Measurements from ENCODE around the gene ADGRD1.

Gene ADGRD1

GRCh38 chr12:131050463-131051154 lies 96.9 kb downstream of the ADGRD1 start:
- no peaks in the 10 kb centered on the region for H3K36me3 ChIP-seq (replicated peaks in 1 of 2; ENCODE audit: control insufficient read depth in 2 of 2, insufficient read depth in 2 of 2, low read length in 2 of 2)
- H2BK15ac ChIP-seq (ENCODE audit: low read length), result no peak overlapping the region
- H4K8ac ChIP-seq (ENCODE audit: low read depth, low read length), result no peak overlapping the region
- H3K27me3 ChIP-seq (ENCODE audit: control insufficient read depth in 3 of 3, insufficient read depth in 3 of 3, low read depth in 1 of 3, low read length in 3 of 3), result peaks cover 0 to 32% (median 0%) of the 10 kb centered on the region in 3 experiments
- H2BK5ac ChIP-seq (ENCODE audit: low read length), result no peak overlapping the region
- H3K4me2 ChIP-seq (ENCODE audit: insufficient read depth, low read length, poor library complexity, severe bottlenecking), result no peak overlapping the region
- H3K14ac ChIP-seq (ENCODE audit: low read length), result no peak overlapping the region
- no peak overlapping the region for H2AK5ac ChIP-seq (ENCODE audit: low read depth, low read length)
- H3K4me1 ChIP-seq (ENCODE audit: control insufficient read depth in 2 of 2, insufficient read depth in 1 of 2, low read depth in 1 of 2, low read length in 2 of 2), result peaks cover 0 to 5% of the 10 kb centered on the region in 2 donors
- H2BK120ac ChIP-seq (ENCODE audit: low read depth, low read length), result no peak overlapping the region
- no peaks in the 10 kb centered on the region for H3K79me1 ChIP-seq (ENCODE audit: low read depth, low read length)
- no peak overlapping the region for H3K4me3 ChIP-seq (ENCODE audit: low read length in 2 of 2)
- H3K9me3 ChIP-seq (replicated peaks in 1 of 2; ENCODE audit: control insufficient read depth in 2 of 2, insufficient read depth in 1 of 2, low read depth in 1 of 2, low read length in 2 of 2), result no peaks in the 10 kb centered on the region
- no peak overlapping the region for H3K18ac ChIP-seq (ENCODE audit: low read length)
- no peak overlapping the region for H3K4ac ChIP-seq (ENCODE audit: low read length)
- H2BK12ac ChIP-seq (ENCODE audit: low read length), result no peak overlapping the region
- H2AFZ ChIP-seq (ENCODE audit: low read length), result no peak overlapping the region
- no peak overlapping the region for H3K27ac ChIP-seq (replicated peaks; ENCODE audit: low read length)
- WGBS, 2 donors (ENCODE audit: extremely low coverage in 2 of 2, insufficient read length in 2 of 2, insufficient replicate concordance in 1 of 2), result no CpG with 5 or more reads among the region's 26 CpGs
- DNase-seq (ENCODE audit: low spot score), result no peak
- no peak overlapping the region for H3K9ac ChIP-seq (ENCODE audit: low read depth, low read length, poor library complexity)
- H3K23ac ChIP-seq (ENCODE audit: low read depth, low read length, poor library complexity), result no peak overlapping the region
- no peak overlapping the region for H4K91ac ChIP-seq (ENCODE audit: low read depth, low read length, poor library complexity)

DNA sequence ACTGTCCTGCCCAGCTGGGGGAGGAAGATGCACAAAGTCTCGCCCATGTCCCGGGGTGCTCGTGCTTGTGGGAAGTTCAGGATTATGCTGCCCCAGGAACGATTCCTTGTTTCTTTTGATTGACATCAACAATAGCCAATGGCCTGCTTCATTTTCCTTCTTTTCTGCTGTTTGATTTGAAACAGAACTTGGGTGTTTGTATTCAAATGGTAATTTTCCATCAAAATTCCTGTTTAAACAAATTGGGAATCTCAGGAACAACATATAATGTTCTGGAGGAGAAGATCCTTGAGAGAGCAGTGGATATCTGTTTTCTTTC lies 97.4 kb downstream of the ADGRD1 start:
- Histone ChIP-seq H3K4me1 (ENCODE audit: control insufficient read depth in 2 of 2, insufficient read depth in 1 of 2, low read depth in 1 of 2, low read length in 2 of 2) (peaks cover 0 to 5% of the 10 kb centered on the region in 2 donors), H3K9me3 (replicated peaks in 1 of 2; ENCODE audit: control insufficient read depth in 2 of 2, insufficient read depth in 1 of 2, low read depth in 1 of 2, low read length in 2 of 2) (no peaks in the 10 kb centered on the region), H2AK5ac (ENCODE audit: low read depth, low read length) (no peak overlapping the region), H3K27me3 (ENCODE audit: control insufficient read depth in 3 of 3, insufficient read depth in 3 of 3, low read depth in 1 of 3, low read length in 3 of 3) (peaks cover 0 to 32% (median 0%) of the 10 kb centered on the region in 3 experiments), H3K23ac (ENCODE audit: low read depth, low read length, poor library complexity) (no peak overlapping the region), H3K4ac (ENCODE audit: low read length) (no peak overlapping the region), H2BK5ac (ENCODE audit: low read length) (no peak overlapping the region), H3K9ac (ENCODE audit: low read depth, low read length, poor library complexity) (no peak overlapping the region), H2AFZ (ENCODE audit: low read length) (no peak overlapping the region), H3K14ac (ENCODE audit: low read length) (no peak overlapping the region), H3K18ac (ENCODE audit: low read length) (no peak overlapping the region), H2BK12ac (ENCODE audit: low read length) (no peak overlapping the region), H3K79me1 (ENCODE audit: low read depth, low read length) (no peaks in the 10 kb centered on the region), H2BK15ac (ENCODE audit: low read length) (no peak overlapping the region), H3K36me3 (replicated peaks in 1 of 2; ENCODE audit: control insufficient read depth in 2 of 2, insufficient read depth in 2 of 2, low read length in 2 of 2) (no peaks in the 10 kb centered on the region), H3K4me2 (ENCODE audit: insufficient read depth, low read length, poor library complexity, severe bottlenecking) (no peak overlapping the region), H4K8ac (ENCODE audit: low read depth, low read length) (no peak overlapping the region), H4K91ac (ENCODE audit: low read depth, low read length, poor library complexity) (no peak overlapping the region), H2BK120ac (ENCODE audit: low read depth, low read length) (no peak overlapping the region), H3K4me3 (ENCODE audit: low read length in 2 of 2) (no peak overlapping the region), H3K27ac (replicated peaks; ENCODE audit: low read length) (no peak overlapping the region)
- DNase-seq (ENCODE audit: low spot score), result no peak
- no CpG with 5 or more reads among the region's 4 CpGs for WGBS, 2 donors (ENCODE audit: extremely low coverage in 2 of 2, insufficient read length in 2 of 2, insufficient replicate concordance in 1 of 2)

- Histone ChIP-seq H3K4me2 (ENCODE audit: insufficient read depth, low read length, poor library complexity, severe bottlenecking) (no peak overlapping the region), H2AFZ (ENCODE audit: low read length) (no peak overlapping the region), H4K8ac (ENCODE audit: low read depth, low read length) (no peak overlapping the region), H3K14ac (ENCODE audit: low read length) (no peak overlapping the region), H2AK5ac (ENCODE audit: low read depth, low read length) (no peak overlapping the region), H2BK12ac (ENCODE audit: low read length) (no peak overlapping the region), H3K27me3 (ENCODE audit: control insufficient read depth in 3 of 3, insufficient read depth in 3 of 3, low read depth in 1 of 3, low read length in 3 of 3) (peaks cover 0 to 41% (median 0%) of the 10 kb centered on the region in 3 experiments), H3K79me1 (ENCODE audit: low read depth, low read length) (no peaks in the 10 kb centered on the region), H3K9me3 (replicated peaks in 1 of 2; ENCODE audit: control insufficient read depth in 2 of 2, insufficient read depth in 1 of 2, low read depth in 1 of 2, low read length in 2 of 2) (no peaks in the 10 kb centered on the region), H3K4ac (ENCODE audit: low read length) (no peak overlapping the region), H3K23ac (ENCODE audit: low read depth, low read length, poor library complexity) (no peak overlapping the region), H3K36me3 (replicated peaks in 1 of 2; ENCODE audit: control insufficient read depth in 2 of 2, insufficient read depth in 2 of 2, low read length in 2 of 2) (no peaks in the 10 kb centered on the region), H3K18ac (ENCODE audit: low read length) (peak overlapping the region; percentile 49), H3K4me3 (ENCODE audit: low read length in 2 of 2) (no peak overlapping the region), H3K4me1 (ENCODE audit: control insufficient read depth in 2 of 2, insufficient read depth in 1 of 2, low read depth in 1 of 2, low read length in 2 of 2) (peaks cover 0 to 4% of the 10 kb centered on the region in 2 donors), H3K27ac (replicated peaks; ENCODE audit: low read length) (no peak overlapping the region), H2BK5ac (ENCODE audit: low read length) (no peak overlapping the region), H4K91ac (ENCODE audit: low read depth, low read length, poor library complexity) (no peak overlapping the region), H3K9ac (ENCODE audit: low read depth, low read length, poor library complexity) (no peak overlapping the region), H2BK120ac (ENCODE audit: low read depth, low read length) (no peak overlapping the region), H2BK15ac (ENCODE audit: low read length) (no peak overlapping the region)
- WGBS, 2 donors (ENCODE audit: extremely low coverage in 2 of 2, insufficient read length in 2 of 2, insufficient replicate concordance in 1 of 2), result no CpG with 5 or more reads among the region's 15 CpGs
- no peak for DNase-seq (ENCODE audit: low spot score)
Measured at GRCh38 chr12:131052063-131052781, 98.5 kb downstream of the ADGRD1 start.

DNA sequence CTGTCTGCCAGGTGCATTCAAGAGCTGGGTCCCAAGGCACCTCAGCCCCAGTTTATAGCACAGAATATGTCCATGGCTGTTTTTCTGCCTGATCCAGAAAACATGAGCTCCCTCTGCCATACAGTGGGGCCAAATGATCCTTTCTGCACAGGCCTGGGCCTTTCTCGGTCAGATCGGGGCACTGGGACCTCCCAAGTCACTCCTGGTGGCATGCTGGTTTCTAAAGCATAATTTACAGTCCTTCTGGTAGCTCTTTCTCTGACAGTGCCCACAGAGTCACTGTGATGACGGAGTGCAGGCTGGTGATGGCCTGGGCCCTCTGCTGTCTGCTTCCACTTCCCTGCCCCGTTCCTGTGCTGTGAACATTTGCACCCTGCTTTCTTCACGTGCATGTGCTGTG lies 99.2 kb downstream of the ADGRD1 start:
- Histone ChIP-seq H3K14ac (ENCODE audit: low read length) (no peak overlapping the region), H2BK5ac (ENCODE audit: low read length) (no peak overlapping the region)

More for the DNA sequence above, 99.2 kb downstream of the ADGRD1 start:
- Histone ChIP-seq H3K4ac (ENCODE audit: low read length) (no peak overlapping the region), H3K4me3 (ENCODE audit: low read length in 2 of 2) (no peak overlapping the region), H3K18ac (ENCODE audit: low read length) (peak overlapping the region; percentile 29), H3K27me3 (ENCODE audit: control insufficient read depth in 3 of 3, insufficient read depth in 3 of 3, low read depth in 1 of 3, low read length in 3 of 3) (peaks cover 0 to 45% (median 0%) of the 10 kb centered on the region in 3 experiments), H3K4me1 (ENCODE audit: control insufficient read depth in 2 of 2, insufficient read depth in 1 of 2, low read depth in 1 of 2, low read length in 2 of 2) (peaks cover 0 to 2% of the 10 kb centered on the region in 2 donors), H2AK5ac (ENCODE audit: low read depth, low read length) (no peak overlapping the region), H3K23ac (ENCODE audit: low read depth, low read length, poor library complexity) (no peak overlapping the region), H3K36me3 (replicated peaks in 1 of 2; ENCODE audit: control insufficient read depth in 2 of 2, insufficient read depth in 2 of 2, low read length in 2 of 2) (no peaks in the 10 kb centered on the region), H2BK12ac (ENCODE audit: low read length) (no peak overlapping the region), H3K9me3 (replicated peaks in 1 of 2; ENCODE audit: control insufficient read depth in 2 of 2, insufficient read depth in 1 of 2, low read depth in 1 of 2, low read length in 2 of 2) (no peaks in the 10 kb centered on the region), H4K8ac (ENCODE audit: low read depth, low read length) (no peak overlapping the region), H3K79me1 (ENCODE audit: low read depth, low read length) (no peaks in the 10 kb centered on the region), H2AFZ (ENCODE audit: low read length) (no peak overlapping the region), H3K9ac (ENCODE audit: low read depth, low read length, poor library complexity) (no peak overlapping the region), H4K91ac (ENCODE audit: low read depth, low read length, poor library complexity) (no peak overlapping the region), H2BK15ac (ENCODE audit: low read length) (no peak overlapping the region), H2BK120ac (ENCODE audit: low read depth, low read length) (no peak overlapping the region), H3K4me2 (ENCODE audit: insufficient read depth, low read length, poor library complexity, severe bottlenecking) (no peak overlapping the region), H3K27ac (replicated peaks; ENCODE audit: low read length) (no peak overlapping the region)
- no peak for DNase-seq (ENCODE audit: low spot score)
- WGBS, 2 donors (ENCODE audit: extremely low coverage in 2 of 2, insufficient read length in 2 of 2, insufficient replicate concordance in 1 of 2), result no CpG with 5 or more reads among the region's 5 CpGs

Measured in neuronal stem cell (in vitro differentiated cells).